Stimulated activated CD4-positive, alpha-beta T cell treated with anti-CD3 and anti-CD28 coated beads, Interleukin-2, amount 100 ng/mL, for 24 hours (primary cell): ENCODE measurements around the gene ORM1.
"Not testable (repeated sequence)": the region's sequence is repeated elsewhere in the genome, so short reads cannot be mapped to it uniquely, and the experiment has no call there.

Experiments
- DNase-seq, 2 donors: peaks; one replicate each; pipeline ENCODE4 v3.0.0-alpha.2; 2020

Gene ORM1

DNA sequence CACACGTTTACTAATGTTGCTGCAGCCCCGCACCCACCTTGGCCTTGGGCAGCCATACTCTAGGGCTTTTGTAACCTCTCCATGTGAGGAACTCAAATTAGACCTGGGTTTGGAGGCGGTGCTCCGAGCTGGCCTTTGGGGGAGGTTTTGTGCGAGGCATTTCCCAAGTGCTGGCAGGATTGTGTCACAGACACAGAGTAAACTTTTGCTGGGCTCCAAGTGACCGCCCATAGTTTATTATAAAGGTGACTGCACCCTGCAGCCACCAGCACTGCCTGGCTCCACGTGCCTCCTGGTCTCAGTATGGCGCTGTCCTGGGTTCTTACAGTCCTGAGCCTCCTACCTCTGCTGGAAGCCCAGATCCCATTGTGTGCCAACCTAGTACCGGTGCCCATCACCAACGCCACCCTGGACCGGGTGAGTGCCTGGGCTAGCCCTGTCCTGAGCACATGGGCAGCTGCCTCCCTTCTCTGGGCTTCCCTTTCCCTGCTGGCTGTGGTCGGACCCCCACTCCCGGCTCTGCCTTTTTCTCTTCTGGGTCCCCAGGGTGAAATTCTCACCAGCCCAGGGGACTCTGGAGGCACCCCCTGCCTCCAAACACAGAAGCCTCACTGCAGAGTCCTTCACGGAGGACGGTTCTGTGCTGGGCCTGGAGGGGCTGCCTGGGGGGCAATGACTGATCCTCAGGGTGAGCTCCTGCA is at the start of gene ORM1:
TSS of gene ORM1 (plus strand) at position 268 of the 701 bp plus-strand sequence. CDS start at position 304, 36 bp downstream.
- DNase-seq: not testable (repeated sequence)

DNA sequence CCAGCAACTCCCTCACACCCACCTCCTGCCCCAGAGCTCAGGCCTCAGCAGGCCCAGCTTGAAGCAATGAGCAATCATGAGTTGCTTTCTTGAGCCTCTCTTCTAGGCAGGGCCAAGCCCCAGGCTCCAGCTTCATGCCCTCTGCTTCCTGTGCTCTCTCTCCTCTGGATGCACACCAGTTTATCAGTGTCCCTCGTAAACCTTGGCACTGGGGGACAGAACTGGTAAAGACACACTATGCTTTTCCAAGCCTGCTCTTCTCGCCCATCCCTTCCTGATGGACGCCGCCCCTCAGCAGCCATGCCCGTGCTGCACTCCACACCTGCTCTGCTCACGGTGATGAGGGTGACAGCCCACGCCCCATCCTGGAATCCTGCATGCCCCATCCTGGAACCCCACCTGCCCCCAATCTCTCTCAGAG is 49.4 kb upstream of the ORM1 start:
- DNase-seq: no peak

DNA sequence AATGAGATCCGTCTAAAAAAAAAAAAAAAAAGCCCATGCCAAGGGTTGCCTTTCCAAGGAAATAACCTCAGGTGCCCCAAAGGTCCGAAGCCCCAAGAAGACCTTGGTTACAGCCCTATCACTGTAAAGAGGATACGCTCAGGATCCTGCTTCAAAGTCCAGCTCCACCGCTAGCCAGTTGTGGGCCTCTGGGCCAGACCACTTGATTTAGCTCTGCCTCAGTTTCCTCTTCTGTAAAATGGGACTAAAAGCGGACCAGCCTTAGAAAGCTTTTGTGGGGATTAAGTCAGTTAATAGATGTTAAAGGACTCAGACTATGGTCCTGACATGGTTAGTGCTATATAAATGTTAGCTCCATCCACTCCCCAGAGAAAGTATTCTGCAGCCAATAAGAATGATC is 48.7 kb upstream of the ORM1 start:
- no peak for DNase-seq

- DNase-seq: no peak
These were observed 47.5 kb upstream of the ORM1 start for GRCh38 chr9:114275246-114276004.

DNA sequence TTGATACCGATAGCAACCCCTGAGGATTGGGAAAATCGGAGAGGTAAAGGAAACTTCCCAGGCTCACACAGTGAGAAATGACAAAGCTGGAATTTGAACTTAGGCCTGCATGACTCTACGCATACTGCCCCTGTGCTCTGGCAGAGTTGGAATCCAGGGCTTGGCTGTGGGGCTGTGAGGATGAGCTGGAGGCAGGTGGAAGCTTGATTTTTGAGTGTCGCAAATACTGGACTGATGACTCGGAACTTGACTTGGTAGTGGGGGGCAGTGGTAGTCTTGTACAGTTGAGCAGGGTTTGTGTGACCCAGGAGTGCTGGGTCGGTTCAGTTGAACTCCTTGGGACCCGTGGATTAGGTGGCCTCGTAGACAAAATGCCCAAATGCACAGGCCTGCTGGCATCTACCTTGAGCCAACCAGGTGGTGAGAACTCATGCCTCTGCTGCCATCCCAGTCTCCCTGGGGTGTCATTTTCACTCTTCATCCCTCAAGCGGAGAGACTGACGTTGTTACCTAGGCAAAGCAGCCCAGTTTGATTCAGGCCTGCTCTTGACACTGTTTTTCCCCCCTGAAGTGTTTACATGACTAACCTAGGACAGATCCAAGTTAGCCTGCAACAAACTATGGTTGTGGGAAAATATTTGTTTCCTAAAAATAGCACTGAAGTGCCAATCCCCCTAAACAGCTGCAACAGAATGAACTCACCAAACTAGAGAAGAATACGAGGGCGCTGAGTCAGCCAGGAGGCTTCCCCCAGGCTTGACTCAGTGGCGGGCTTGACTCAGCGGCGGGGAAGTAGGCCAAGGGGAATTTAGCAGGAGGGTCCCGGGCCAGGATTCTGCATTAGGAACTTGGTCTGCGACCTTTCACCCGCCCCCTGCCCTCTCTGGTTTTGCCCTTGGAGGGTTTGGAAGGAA is 45.7 kb upstream of the ORM1 start:
- DNase-seq: no peak

DNA sequence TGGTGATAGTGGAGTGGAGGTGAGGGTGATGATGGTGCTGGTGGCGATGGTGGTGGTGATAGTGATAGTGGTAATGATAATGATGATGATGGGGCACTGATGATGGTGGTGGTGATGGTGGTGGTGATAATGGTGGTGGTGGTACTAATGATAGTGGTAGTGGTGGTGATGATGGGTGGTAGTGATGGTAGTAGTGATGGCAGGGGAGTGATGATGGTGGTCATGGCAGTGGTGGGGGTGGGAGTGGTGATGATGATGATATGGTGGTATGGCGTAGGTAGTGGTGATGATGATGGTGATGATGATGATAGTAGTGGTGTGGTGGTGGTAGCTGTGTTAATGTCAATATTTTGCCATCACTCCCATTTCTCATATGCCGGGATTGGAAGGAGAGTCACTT is 44.5 kb upstream of the ORM1 start:
- DNase-seq: no peak

GRCh38 chr9:114278881-114279570 is 43.9 kb upstream of the ORM1 start:
- DNase-seq: no peak

- no peak for DNase-seq
These were observed 43.2 kb upstream of the ORM1 start for GRCh38 chr9:114279693-114280092.

- DNase-seq: no peak
These were observed 42.0 kb upstream of the ORM1 start for GRCh38 chr9:114280636-114281472.

- no peak for DNase-seq
These were observed 41.3 kb upstream of the ORM1 start for GRCh38 chr9:114281473-114282103.

DNA sequence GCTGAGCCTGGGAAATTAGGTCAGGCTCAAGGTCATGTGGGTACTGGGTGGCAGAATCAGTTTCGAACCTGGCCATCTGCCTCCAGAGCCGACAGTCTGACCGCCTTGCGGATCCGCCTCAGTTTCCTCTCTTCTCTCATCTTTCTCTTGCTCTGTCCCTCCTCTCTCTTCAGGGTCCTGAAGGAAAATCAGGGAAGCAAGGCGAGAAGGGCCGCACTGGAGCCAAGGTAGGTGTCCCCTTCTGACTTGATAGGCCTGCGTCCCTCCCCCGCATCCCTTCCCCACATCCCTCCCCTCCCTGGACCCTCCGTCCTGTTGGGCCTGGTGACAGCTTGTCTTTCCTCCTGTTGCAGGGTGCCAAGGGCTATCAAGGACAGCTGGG is 40.8 kb upstream of the ORM1 start:
- no peak for DNase-seq

DNA sequence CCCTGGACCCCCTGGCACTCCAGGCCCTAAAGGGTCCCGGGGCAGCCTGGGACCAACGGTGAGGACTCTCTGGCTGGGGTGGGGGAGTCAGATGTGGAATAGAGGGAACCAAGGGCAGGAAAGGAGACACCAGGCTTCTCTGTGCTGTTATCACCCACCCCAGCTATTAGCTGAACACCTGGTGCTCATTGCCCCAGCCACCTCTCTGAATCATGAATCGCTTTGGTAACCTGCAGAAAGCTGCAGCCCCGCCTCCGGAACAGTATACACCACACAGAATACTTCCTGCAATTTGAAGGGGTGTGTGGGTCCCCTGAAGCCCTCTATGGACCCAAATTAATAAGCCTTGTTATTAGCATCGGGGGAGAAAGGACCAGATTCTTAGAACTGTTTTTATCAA is 40.4 kb upstream of the ORM1 start:
- no peak for DNase-seq

DNA sequence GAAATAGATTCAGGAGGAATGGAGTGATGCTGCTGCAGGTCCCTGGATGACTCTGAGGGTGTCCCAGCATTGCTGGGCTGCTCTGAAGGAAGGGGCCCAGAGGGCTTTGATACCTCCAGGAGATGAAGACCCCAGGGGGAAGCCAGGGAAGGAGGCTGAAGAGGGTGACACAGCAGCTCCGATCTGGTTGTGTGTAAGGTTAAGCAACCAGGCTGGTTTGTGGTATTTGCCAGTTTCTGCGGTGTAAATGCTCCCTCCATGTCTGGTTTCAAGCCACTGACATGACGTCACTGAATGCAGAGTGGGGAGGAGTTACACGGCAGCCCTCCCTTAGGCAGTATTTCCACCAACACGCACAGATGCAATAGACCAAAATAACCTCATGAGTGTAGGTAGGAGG is 40.0 kb upstream of the ORM1 start:
- DNase-seq: peak in 1 of 2 donors; percentile 12

DNA sequence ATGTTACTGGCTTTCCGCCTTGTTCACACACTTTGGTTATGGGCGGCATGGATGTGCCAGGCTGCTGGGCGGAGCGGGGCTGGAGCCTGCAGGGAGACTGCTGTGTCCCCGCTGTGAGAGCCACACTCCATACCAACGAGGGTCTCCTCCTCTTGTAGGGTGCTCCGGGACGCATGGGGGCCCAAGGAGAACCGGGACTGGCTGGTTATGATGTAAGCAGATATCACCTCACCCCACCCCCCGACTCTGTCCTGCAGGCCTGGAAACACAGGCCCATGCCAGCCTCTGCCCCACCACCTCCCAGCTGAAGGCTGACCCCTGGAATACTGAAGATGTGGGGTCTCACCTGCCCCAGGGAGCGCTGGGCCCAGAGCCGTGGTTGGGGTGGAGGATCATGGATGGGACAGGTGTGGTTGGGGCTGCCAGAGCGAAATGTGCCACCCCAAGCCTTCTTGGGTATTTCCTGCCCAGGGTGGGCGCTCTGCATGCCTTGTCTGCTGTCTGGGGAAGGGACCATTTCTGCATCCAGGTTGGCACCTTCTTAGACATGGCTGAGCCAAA is 39.3 kb upstream of the ORM1 start:
- DNase-seq: no peak

DNA sequence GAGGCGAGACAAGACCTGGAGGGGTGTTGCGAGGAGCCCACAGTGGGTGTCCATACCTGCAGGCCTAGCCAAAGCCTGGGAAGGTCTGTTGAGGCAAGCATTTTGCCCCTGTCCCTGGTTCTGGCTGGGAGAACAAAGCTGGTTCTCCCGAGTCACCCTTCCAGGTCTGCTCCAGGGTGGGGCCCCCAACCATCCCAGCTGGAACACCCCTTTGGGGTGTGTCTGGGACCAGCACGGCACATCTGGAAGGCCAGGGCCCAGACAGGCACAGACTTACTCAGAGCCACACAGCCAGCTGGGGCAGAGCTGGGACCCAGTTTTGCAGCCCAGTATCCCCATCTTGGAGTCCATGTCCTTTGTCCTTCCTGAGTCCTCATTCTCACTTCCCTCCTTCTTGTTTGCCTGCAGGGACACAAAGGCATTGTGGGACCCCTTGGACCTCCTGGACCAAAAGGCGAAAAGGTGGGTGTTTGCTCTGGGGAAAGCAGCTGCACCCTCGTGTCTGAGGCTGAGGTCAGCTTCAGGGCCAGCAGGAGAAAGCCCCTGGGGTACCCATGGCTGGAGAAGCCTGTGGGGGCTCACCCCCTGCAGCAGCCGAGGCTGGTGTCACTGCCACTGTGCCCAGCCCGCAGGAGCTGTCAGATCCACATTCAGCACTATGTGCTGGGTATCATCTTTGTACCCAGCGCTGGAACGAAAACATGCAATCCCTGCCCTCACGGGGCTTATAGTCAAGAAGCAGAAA is 38.4 kb upstream of the ORM1 start:
- DNase-seq: no peak

DNA sequence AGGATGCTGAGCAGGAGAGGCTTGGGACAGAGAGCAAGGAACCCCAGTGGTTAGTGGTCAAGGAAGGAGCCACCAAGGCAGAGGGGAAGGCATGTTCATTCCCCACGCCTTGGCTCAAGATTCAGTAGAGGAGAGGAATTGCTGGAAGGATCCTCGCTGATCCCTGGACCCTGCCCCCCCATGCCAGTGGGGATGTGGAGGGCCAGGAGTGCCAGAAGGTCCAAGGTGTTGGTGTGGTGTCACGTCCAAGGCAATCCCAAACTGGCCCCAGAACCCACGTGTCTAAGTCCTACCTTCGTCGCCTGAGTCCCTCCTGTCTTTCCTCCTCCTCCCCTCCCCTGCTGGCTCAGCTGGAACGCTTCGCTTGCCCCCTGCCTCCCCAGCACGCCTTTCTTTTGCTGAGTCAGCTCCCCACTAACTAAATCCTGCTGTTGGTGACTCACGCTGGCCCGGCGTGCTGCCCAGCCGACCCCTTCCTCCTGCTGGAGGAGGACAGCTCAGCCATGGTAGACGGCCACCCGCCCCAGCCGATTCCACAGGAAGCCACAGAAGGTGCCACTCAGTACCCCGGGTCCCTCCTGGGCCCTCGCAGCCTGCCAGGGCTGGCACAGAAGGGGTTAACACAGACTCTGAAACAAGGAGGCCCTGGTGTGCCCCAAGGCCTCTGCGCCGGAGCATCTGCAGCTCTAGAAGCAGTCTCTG is 37.6 kb upstream of the ORM1 start:
- no peak for DNase-seq

GRCh38 chr9:114286146-114286679 is 36.7 kb upstream of the ORM1 start:
- DNase-seq: no peak

- no peak for DNase-seq
These were observed 35.7 kb upstream of the ORM1 start for GRCh38 chr9:114287001-114287762.
